HG03439 (cell line): ENCODE measurements around the gene DLX6.
"Not testable (repeated sequence)": the region's sequence is repeated elsewhere in the genome, so short reads cannot be mapped to it uniquely, and the experiment has no call there.

Experiments used
- ATAC-seq: cut with Tn5 transposase; IDR thresholded peaks from one replicate; pipeline ENCODE4 v1.9.1; 2021; ENCODE audit warnings: mild to moderate bottlenecking, moderate library complexity; ENCODE audit not compliant: unreplicated experiment

Gene DLX6

GRCh38 chr7:97021747-97022490, 16.6 kb downstream of the DLX6 start:
- no peak for ATAC-seq

DNA sequence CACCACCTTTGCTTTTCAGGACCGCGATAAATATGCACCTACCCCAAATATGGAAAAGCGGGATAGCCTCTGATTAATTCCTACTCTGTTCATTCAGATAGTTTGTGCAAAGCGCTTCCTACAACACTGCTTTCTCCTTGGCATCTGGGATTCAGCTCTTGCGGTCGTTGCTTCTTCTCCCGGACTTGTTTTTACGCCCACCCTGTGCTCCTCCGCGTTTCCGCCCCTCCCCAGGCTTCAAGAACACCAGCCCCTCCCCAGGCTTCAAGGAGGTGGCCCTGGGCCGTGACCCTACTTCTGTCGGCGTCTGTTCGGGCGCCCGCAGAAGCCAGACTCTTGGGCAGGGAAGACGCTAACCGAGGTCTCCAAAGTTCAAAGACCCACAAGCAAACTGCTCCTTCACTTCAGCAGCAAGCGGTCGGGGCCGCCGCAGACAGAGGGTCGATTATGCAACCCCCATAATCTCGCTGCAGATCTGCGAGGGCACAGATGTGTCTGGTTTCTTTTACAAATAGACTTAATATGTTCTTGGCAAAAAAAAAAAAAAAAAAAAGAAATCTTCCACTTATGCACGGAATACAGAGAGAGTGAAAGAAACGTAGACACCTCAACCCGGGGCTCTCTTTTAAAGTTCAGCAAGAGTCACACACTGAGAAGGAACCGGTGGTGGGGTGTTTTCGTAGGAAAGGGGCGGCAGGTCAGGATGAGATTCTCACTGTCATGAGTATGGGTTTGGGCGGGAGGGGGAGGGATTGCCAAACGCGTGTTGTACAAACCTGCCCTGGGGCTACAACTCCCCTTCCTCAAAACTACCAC, 17.3 kb downstream of the DLX6 start:
- no peak for ATAC-seq

DNA sequence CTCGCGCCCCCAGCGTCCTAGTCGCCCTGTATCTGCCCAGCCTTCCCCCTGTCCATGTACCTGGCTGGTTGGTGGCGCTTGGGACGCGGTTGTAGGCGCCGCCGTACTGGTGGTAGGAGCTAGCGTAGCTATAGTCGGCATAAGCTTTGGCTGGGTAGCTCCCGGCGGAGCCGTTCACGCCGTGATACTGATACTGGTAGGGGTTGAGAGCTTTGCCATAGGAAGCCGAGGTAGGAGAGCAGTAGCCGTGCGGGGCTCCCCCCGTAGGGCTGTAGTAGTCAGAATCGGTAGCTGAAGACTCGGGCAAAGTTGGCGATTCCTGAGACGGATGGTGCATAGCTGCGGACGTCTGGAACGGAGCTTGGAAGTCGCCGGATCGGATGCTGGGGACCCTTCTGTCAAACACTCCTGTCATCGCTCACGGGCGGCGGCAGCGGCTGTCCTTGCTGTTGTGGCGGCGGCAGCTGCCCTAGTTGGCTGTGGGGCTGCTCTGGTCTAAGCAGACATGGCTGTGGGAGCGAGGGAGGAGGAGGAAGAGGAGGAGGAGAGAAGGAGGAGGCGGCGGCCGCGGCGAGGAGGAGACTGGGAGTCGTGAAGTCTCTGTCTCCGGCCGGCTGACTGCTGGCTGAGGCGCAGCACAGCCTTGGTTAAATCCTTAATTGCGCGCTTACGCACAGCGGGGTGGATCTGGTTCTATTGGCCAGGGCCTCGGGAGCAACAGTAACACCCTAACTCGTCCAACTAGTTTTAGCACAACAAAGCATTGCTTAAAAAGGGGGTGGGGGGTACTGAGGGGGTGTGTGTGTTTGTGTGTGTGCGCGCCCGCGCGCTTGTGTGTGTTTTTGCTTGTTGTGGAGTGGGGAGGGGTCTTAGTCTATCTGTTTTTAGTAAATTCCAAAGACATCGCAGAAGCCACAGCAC, 19.1 kb downstream of the DLX6 start, which contains the start of gene DLX5:
Gene DLX5 (minus strand): TSS at position 623 of the 921 bp plus-strand sequence. CDS start 208 bp downstream, at position 415.
- no peak for ATAC-seq

DNA sequence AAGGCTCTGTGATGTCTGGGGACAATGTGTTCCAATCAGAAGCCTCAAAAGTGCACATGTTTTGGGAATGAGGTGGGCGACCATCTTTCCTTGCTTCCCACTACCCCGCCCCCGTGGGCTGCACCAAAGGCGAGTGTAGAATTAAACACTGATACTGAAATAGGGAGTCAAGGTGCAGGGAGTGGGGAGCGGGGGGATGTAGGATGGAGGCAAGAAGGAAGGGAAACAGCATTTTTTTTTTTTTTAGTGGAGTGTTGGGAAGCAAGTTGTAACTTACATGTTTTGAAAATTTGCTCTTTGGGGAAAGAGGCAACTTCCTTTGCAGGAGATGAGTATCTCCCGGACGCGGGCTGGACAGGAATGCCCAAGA, 19.8 kb downstream of the DLX6 start:
- ATAC-seq, result no peak

DNA sequence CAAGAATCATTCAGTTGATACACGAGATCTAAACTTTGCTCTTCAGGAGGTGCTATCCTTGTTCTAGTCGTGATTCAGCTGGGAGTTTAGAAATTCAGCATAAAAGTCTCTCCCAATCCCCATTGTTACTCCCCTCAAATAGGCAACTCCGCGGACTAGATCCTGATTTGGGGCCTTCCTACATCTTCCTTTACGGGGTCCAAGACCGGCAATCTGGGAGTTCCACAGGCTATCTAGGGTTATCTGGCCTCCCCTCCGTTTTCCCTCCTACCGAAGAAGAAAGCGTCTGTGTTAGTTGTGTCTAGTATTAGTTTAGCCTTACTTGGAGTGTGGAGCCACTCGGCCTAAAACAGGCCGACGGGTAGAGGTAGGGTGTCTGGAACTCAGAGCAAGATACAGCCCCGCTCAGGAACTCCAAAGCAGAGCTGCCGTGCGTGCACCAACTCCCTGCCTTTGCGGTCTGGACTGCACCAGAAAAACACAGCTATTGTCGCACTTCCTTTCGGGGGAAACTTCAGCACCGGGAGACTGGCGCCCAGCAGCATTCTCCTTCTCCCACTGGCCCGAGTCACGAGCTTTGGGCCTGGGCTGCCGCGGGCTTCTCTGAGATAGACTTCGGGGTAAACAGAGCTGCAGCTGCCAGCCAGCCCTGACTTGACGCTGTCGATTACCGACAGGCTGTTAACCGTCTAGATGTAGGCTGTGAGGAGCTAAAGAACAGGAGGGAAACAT, 20.8 kb downstream of the DLX6 start:
- ATAC-seq, result no peak

DNA sequence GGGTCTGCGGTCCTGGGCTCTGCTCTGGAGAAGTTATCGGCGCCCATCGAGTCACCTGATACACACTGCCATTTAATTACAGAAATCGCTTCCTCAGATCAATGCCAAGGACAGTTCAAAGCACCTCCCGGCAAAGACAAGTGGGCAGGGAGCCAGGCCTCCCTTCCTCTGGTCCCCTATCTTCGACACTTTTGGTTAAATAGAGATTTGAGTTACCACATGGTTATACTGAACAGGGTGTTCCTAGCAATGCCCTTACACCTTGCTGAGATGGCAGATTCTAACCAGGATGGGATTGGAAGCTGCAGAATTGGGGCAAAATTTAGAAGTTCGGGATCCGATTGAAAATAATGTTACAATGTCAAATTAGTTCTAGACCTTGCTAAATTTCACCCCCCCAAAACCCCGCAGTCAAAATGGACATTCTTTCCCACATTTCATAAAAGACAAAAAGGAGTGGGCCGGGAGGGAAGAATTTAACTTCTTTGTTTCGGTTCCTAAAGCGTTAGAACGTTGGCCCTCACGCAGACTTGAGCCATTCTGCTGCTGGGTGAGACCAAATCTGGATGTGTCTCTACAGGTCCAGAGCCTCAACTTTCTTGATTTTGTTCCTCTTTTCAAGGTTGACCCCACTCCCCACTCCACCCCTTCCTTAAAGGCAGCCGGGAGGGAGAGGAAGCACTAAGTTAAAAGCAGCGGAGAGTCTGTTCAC, 21.5 kb downstream of the DLX6 start:
- ATAC-seq, result no peak

DNA sequence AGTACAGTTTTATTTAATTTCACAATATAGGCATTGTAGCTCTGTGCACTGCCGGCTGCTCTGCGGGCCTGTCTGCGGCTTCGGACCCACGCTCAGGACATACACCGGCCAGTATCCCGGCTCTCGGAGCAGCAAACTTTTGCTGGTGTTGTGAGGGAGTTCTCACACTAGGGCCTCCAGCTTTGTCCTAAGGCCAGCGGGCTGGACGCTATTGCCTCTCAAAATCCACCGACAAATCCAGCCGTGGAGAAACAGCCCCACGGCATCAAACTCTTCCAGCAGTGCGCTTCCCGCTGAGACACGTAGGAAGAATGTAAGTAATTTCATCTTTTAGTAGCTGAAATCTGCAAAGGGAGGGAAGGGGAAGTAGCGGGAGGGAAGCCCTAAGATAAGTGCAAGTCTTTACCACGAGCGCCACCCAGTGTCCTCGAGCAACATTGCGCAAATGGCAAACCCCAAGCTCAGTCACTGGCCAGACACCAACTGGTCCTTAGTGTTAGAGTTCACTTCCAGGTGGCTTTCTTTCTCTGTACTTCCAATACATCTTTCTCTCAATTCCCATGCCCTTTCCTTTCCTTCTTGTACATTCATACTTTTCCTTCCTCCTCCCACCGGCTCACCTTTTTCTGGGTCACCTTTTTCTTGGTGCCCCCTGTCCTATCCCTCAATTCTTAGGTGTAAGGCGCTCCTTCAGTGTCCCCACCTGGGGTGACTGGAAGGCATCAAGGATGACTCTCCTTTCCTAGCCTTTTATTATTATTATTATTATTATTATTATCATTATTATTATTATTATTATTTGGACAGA, 22.3 kb downstream of the DLX6 start:
- peak; percentile 97 for ATAC-seq

- ATAC-seq, result not testable (repeated sequence)
Measured at GRCh38 chr7:97034213-97034852, 29.0 kb downstream of the DLX6 start.

DNA sequence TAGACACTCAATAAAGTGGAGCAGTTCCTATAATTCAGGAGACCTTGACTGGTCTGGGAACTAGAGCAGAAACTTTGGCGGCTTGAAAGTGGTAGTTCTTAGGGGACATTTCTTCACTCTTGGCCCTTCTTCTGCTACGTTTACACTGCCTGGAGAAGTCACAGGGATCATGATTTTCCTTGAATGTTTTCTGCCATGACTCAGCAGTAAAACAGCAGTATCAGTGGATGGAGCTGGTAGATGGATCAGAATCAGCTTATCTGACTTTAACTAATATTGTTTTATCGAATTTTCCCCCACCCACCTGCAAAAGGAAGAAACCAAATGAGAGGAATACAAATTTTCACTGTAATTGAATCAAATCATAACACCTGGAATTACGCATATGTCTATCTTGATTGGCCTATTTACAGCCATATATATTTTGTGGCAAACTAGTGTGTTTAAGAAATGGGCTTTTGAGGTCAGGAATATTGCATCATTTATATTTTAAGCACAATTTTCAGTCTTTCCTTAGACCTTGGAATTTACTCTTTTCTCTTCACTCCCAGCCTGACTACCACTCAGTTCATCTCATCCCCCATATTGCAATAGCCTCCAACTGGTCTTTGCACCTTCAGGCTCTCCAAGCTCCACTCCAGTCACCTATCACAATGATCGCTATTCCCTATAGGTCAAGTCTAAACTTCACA, 34.2 kb downstream of the DLX6 start:
- ATAC-seq, result no peak

- ATAC-seq, result no peak
Measured at GRCh38 chr7:97043281-97043680, 37.9 kb downstream of the DLX6 start.
